Neutrophil (primary cell): ENCODE measurements around the gene UNCX.

Experiments used
- H3K27ac ChIP-seq: fragments of 200-600 bp; sonication (generic); 2 replicates; pipeline ENCODE4 v1.5.1; 2016; ENCODE audit warnings: mild to moderate bottlenecking, moderate library complexity
- H3K27me3 ChIP-seq: fragments of 200-600 bp; sonication (generic); 2 replicates; pipeline ENCODE4 v1.6.0; 2016; ENCODE audit warnings: mild to moderate bottlenecking
- H3K36me3 ChIP-seq: fragments of 200-600 bp; sonication (generic); 2 replicates; pipeline ENCODE4 v1.5.1; 2017
- H3K4me1 ChIP-seq, 2 experiments: fragments of 200-600 bp in 1 of 2; sonication (generic) in 1 of 2; 1 replicate in 1 of 2; 2 replicates in 1 of 2; pipeline versions ENCODE4 v1.5.1 to v1.6.1; 2013 to 2016; ENCODE audit warnings: low read depth in 1 of 2, low read length in 1 of 2, mild to moderate bottlenecking in 1 of 2, moderate library complexity in 1 of 2; ENCODE audit not compliant: control insufficient read depth in 1 of 2, insufficient read depth in 1 of 2
- H3K4me3 ChIP-seq, 2 experiments: fragments of 200-600 bp in 1 of 2; sonication (generic) in 1 of 2; 1 replicate in 1 of 2; 2 replicates in 1 of 2; pipeline ENCODE4 v1.5.1; 2013 to 2016; ENCODE audit warnings: low read depth in 1 of 2, low read length in 1 of 2, mild to moderate bottlenecking in 1 of 2, moderate library complexity in 1 of 2
- H3K9me3 ChIP-seq: fragments of 200-600 bp; sonication (generic); 2 replicates; pipeline ENCODE4 v1.5.1; 2016
- TF ChIP-seq, protein P1 (sequence below): fragments of 200-600 bp; sonication (generic); IDR thresholded peaks from 2 replicates; pipeline ENCODE4 v1.5.1; 2016; ENCODE audit warnings: antibody characterized with exemption

UNCX gene

GRCh38 chr7:1230411-1231213 is 2.1 kb upstream of the UNCX start:
- peaks cover 8 to 9% of the 10 kb centered on the region in 2 experiments for H3K4me1 ChIP-seq
- H3K36me3 ChIP-seq: no peaks in the 10 kb centered on the region
- no peak overlapping the region for H3K4me3 ChIP-seq
- no peaks in the 10 kb centered on the region for H3K9me3 ChIP-seq
- TF ChIP-seq, protein P1, sequence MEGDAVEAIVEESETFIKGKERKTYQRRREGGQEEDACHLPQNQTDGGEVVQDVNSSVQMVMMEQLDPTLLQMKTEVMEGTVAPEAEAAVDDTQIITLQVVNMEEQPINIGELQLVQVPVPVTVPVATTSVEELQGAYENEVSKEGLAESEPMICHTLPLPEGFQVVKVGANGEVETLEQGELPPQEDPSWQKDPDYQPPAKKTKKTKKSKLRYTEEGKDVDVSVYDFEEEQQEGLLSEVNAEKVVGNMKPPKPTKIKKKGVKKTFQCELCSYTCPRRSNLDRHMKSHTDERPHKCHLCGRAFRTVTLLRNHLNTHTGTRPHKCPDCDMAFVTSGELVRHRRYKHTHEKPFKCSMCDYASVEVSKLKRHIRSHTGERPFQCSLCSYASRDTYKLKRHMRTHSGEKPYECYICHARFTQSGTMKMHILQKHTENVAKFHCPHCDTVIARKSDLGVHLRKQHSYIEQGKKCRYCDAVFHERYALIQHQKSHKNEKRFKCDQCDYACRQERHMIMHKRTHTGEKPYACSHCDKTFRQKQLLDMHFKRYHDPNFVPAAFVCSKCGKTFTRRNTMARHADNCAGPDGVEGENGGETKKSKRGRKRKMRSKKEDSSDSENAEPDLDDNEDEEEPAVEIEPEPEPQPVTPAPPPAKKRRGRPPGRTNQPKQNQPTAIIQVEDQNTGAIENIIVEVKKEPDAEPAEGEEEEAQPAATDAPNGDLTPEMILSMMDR: no peak
- H3K27me3 ChIP-seq: peaks cover 100% of the 10 kb centered on the region
- H3K27ac ChIP-seq: no peak overlapping the region

DNA sequence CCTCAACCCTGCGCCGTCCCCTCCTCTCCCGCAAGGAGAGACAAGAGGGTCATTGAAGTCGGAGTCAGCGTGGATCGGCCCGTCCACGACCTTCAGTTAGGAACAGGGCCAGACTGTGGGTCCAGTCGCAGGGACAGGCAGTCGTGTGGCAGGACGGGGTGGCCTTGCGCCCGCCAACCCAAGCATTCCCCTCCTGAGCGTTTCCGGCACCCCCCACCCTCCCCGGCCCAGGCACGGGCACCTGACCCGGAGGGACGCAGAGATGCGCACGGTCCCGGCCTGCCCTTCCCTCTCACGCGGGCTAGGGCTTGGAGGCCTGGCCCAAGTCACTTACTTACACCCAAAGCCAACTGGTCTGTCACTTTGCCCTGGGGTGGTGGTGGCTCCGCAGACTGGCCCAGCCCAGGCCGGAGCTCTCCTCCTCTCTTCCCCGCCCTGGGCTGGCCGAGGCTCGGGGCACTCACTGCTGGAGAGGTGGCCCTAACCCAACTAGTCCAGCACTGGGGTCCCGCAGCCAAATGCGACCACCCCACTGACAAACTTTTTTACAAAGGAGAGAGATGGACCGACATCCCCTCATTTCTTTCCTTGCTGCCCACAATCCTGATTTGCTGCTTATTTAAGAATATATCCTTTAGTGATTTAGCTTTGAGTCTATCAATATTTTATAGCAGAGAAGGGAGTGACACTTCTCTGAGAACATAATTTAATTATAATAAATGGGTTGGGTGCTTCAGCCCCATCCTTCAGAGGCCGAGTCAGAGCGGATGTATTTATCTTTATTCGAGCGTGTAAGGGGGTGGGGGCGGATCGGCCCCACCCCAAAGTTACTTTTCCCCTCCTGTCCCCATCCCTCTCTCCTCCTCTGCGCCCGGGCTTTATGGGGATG is 1.2 kb upstream of the UNCX start:
- Histone ChIP-seq H3K27ac (no peak overlapping the region), H3K4me3 (no peak overlapping the region), H3K4me1 (peaks cover 8 to 9% of the 10 kb centered on the region in 2 experiments), H3K27me3 (peaks cover 100% of the 10 kb centered on the region), H3K9me3 (no peaks in the 10 kb centered on the region), H3K36me3 (no peaks in the 10 kb centered on the region)
- TF ChIP-seq, protein P1: no peak

GRCh38 chr7:1232103-1232466 is 587 bp upstream of the UNCX start:
- peaks cover 100% of the 10 kb centered on the region for H3K27me3 ChIP-seq
- TF ChIP-seq, protein P1: no peak
- H3K36me3 ChIP-seq: no peaks in the 10 kb centered on the region
- no peak overlapping the region for H3K4me3 ChIP-seq
- no peak overlapping the region for H3K27ac ChIP-seq
- H3K9me3 ChIP-seq: no peaks in the 10 kb centered on the region
- H3K4me1 ChIP-seq: peaks cover 8 to 12% of the 10 kb centered on the region in 2 experiments

GRCh38 chr7:1233333-1234048 is 819 bp downstream of the UNCX start:
- TF ChIP-seq, protein P1: no peak
- H3K9me3 ChIP-seq: no peaks in the 10 kb centered on the region
- no peak overlapping the region for H3K27ac ChIP-seq
- no peaks in the 10 kb centered on the region for H3K36me3 ChIP-seq
- H3K27me3 ChIP-seq: peaks cover 100% of the 10 kb centered on the region
- peaks cover 8 to 9% of the 10 kb centered on the region in 2 experiments for H3K4me1 ChIP-seq
- H3K4me3 ChIP-seq: no peak overlapping the region
